Measurements from ENCODE around the gene DHH. TPM values are rescaled to one million over a fixed set of nuclear protein-coding genes. Genes with fewer than 3 reads are reported as not detected.

DHH gene
- total and polyA plus RNA-seq, 10 of the 15 experiments (the other 5 are each of a cell fraction or from before 2014, with no cell fraction given), result 0.01 TPM; not detected in 9

GRCh38 chr12:49069507-49070346 is 24.9 kb downstream of the DHH start, which contains the start of gene RHEBL1 (continued):
- TF ChIP-seq ZBTB40 (IDR thresholded peaks at IDR 0.05; ENCODE audit: borderline replicate concordance), result no peak; the same call in 1 of the 2 replicates
- TF ChIP-seq ATF3 (IDR thresholded peaks at IDR 0.05; ENCODE audit: borderline replicate concordance, extremely low read depth, low read depth, low read length), result peak; percentile 69; the same call in 1 of the 2 replicates
- no peak for TF ChIP-seq TBL1XR1 (IDR thresholded peaks at IDR 0.05; ENCODE audit: low read depth, low read length)
- TF ChIP-seq CHD4 (IDR thresholded peaks at IDR 0.05), result no peak
- TF ChIP-seq IKZF1 (conservative IDR thresholded peaks at IDR 0.05), result peak; percentile 74
- peak; percentile 71; the same call in 1 of the 2 replicates for TF ChIP-seq JUND (IDR thresholded peaks at IDR 0.05; ENCODE audit: low read depth, low read length)
- TF ChIP-seq CEBPB (IDR thresholded peaks at IDR 0.05; ENCODE audit: borderline replicate concordance in 1 of 2, low read depth in 2 of 2, low read length in 2 of 2), result no peak
- no peak for TF ChIP-seq KDM1A (IDR thresholded peaks at IDR 0.05; ENCODE audit: borderline replicate concordance)
- TF ChIP-seq WRNIP1 (IDR thresholded peaks at IDR 0.05; ENCODE audit: borderline replicate concordance, low read depth, low read length), result no peak
- peak; percentile 38 to 53; a peak in 3 of 4 replicates for TF ChIP-seq IKZF2 (IDR thresholded peaks at IDR 0.05)
- TF ChIP-seq SP1 (IDR thresholded peaks at IDR 0.05; ENCODE audit: low read depth, low read length), result peak; percentile 75
- peak; percentile 31 for TF ChIP-seq PKNOX1 (IDR thresholded peaks at IDR 0.05)
- no peak for TF ChIP-seq PRDM15 (CRISPR knock-in tag; IDR thresholded peaks at IDR 0.05)
- no peak for TF ChIP-seq PML (IDR thresholded peaks at IDR 0.05; ENCODE audit: low read length)
- peak; percentile 21; the same call in 1 of the 2 replicates for TF ChIP-seq MLLT1 (IDR thresholded peaks at IDR 0.05)
- TF ChIP-seq GATAD2B (conservative IDR thresholded peaks at IDR 0.05; ENCODE audit: low read depth), result peak; percentile 40; the same call in 1 of the 2 replicates
- no peak for TF ChIP-seq ZZZ3 (IDR thresholded peaks at IDR 0.05; ENCODE audit: control insufficient read depth, insufficient read length, low read depth)
- TF ChIP-seq SMAD5 (IDR thresholded peaks at IDR 0.05; ENCODE audit: low read depth), result no peak
- no peak for TF ChIP-seq NR2F1 (conservative IDR thresholded peaks at IDR 0.05)
